Activated gamma-delta T cell (primary cell): ENCODE data around the gene BOLL.
"Not testable (repeated sequence)": the region's sequence is repeated elsewhere in the genome, so short reads cannot be mapped to it uniquely, and the experiment has no call there.

Source experiments
- DNase-seq: peaks from one replicate; lab custom pipeline; 2025; lab: John Stamatoyannopoulos, UW

The BOLL gene

GRCh38 chr2:197798187-197798586, 13.1 kb upstream of the BOLL start:
- DNase-seq = no peak

GRCh38 chr2:197795277-197795676, 10.2 kb upstream of the BOLL start:
- DNase-seq = no peak

- no peak for DNase-seq
These were observed 8.3 kb upstream of the BOLL start for GRCh38 chr2:197793456-197793855.

DNA sequence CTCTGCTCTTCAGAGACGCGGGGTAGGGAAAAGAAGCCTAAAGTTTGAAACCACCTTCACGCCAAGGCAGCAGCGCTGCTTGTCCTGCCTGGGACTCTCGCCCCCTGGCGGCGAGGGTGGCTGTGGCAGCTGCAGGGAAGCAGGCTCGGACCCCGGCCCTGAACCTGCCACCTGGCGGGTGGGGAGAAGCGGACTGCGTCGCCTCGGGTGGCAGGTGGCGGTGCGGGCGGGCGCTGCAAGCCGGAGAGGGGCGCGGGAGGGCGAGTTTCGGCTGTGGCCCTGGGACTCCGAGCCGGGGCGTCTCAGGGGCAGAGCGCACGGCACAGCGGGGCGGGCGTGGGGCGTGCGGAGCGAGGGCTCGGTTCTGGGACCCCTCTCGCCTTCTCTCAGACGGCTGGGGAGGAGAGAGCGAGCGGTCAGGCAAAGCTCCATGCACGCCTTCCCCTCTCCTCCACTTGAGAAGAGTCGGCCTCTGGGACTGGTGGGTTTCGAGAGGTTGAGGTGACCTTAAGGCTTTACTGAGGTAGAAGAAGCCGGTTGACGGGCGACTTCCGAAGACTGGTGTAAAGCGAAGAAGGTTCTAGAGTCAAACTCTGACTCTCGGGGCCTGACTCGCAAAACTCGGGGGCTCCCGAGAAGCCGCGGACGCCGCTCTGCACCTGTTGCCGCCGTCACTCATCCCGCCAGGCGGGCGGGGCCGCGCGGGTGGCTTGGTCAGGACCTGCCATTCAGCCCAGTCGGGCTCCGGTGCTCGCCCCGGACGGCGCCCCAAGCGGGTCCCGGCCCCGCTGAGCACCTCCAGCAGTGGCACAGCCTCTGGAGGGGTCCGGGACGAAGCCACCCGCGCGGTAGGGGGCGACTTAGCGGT, 1.1 kb upstream of the BOLL start:
- peak; percentile 21 for DNase-seq

- DNase-seq = no peak
These were observed 3.0 kb downstream of the BOLL start for GRCh38 chr2:197782126-197782525.

DNA sequence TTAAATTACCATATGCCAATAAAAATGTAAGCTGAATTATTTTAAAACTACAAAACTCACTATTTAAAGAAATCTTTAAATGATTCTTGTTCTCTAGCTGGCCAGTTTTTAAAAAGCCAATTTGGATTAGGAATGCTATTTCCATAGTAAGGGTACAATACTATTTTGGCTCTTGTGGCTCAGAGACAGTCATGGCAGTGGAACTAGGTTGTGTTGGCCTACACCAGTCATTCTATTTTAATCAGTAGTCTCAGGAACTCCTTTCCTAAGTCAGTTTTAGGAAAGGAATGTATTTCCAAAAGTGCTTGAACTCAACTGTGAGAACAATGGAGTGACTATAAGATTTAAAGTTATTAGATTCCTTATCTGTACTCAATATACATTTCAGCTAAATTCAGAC, 5.9 kb downstream of the BOLL start:
- DNase-seq = no peak

- no peak for DNase-seq
These were observed 7.2 kb downstream of the BOLL start for GRCh38 chr2:197777823-197778407.

DNA sequence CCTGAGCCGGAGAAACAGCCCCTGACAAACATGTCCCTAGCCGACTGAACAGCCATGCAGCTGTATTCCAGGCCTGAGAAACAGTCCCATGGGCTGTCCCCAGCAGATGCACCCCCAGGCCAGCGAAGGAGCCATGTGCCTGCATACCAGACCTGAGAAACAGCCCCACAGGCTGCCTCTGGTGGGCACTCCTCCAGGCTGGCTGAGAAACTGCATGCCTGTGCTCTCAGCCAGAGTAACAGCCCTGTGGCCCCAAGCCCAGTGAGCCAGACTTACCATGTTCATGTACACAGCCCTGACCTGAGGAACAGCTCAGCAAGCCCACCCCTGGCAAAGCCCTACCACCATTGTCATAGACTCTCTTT, 24.8 kb downstream of the BOLL start:
- no peak for DNase-seq

GRCh38 chr2:197759625-197760292, 25.4 kb downstream of the BOLL start:
- no peak for DNase-seq

DNA sequence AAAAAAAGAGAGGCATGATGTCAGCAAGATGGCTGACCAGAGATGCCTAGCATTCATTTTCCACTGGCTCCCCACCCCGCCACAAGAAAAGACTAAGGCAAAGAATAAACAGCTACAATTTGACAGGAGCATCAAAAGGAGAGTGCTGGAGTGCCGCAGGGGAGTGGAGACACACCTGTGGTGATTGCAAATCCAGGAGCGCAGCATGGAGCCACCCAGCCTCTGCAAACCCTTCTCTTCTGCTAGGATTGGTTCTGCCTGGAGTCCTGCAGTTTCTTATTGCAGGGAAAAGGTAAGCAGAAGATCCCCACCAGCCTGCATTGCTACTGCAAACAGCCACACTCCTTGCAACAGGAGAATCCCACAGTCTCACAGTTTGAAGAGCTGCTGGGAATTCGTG, 26.1 kb downstream of the BOLL start:
- no peak for DNase-seq

DNA sequence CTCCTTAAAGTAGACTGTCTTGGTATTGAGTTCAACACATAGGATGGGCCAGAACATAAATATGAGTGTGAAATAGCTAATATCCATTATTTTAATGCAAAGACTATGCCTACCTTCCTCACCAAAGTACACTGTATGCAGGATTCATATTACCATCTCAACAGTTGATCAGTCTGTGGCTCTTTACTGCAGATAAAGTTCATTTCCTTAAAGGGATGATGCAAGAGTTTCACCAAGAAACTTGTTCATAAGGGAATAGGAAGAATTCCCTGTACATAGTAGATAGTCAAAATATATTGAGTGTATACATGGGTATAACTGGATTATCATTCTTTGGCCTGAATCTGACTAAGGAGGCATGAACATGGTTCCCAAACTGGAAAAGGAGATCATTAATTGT, 44.9 kb downstream of the BOLL start:
- no peak for DNase-seq

- not testable (repeated sequence) for DNase-seq
These were observed 56.3 kb downstream of the BOLL start for GRCh38 chr2:197728555-197729544.

DNA sequence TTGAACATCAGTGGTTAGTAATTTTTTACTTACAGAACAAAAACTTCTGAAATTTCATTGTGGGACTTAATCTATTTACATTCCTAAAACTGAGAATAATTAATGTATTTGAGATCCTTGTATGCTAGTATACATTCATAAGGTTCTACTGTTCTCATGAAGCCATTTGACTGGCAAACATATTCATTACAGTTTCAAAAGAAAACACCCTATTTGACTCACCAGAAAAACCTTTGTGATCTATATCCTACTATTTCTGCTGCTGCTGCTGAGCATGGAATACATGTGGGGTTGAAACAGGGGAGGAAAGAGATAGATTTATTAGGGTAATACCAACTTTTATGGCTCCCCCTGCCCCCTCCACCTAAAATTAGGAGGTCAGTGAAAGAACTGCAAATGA, 58.1 kb downstream of the BOLL start:
- DNase-seq = no peak

DNA sequence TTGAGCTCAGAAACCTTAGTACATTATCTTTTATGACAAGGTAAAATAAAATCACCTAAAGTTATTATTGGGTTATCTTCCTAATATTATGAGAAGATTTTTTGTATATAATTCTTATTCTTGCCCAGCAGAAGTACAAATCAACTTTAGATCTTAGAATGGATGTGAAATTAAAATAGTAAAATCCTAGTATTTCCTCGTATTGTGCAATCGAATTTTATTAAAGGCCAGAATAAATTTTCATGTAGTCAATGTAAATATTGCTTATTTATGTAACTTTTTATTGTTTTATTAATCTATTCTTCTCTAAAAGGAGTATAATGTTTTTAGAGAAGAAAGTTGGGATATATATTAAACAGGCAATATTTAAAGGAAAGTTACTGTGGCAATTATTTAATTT, 67.3 kb downstream of the BOLL start:
- no peak for DNase-seq

- DNase-seq = no peak
These were observed 71.8 kb downstream of the BOLL start for GRCh38 chr2:197713271-197713670.

DNA sequence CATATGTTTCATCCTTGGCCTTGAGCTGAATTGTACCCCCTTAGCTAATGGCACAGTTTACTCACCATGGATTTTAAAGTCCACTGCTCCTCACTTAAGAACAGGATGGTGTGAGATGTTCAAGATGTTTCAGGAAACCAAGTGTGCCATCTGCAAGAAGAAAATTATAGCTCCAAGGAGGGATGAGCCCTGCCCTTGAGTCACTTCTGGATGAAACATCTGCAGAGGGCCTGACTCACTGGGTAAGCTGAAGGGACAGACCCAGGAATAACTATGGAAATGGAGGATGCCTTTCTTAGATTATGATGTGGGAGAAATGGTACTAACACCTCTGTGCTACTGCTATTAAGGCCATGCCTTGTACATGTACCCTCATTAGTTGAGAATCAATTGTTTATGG, 73.5 kb downstream of the BOLL start:
- DNase-seq = no peak

- DNase-seq = no peak
These were observed 74.6 kb downstream of the BOLL start for GRCh38 chr2:197710424-197711042.

GRCh38 chr2:197709140-197709539, 76.0 kb downstream of the BOLL start:
- not testable (repeated sequence) for DNase-seq

DNA sequence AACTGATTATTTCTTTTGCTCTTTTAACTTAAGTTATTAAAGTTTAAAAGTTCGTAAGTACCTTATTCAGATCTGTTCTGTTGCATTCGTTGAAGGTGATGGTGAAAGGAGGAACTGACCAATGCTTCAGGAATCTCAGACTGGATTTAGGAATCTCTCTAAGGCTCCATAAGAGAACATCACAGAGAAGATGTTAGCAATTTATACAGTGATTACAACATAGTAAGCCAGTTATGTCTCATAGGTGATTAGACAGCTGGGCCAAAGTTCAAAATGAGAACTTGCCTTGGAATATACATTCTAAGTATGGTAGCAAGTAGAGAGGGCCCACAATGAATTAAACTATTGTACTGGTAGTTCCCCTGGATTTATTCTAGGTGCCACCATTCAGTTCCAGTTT, 76.8 kb downstream of the BOLL start:
- DNase-seq = no peak

DNA sequence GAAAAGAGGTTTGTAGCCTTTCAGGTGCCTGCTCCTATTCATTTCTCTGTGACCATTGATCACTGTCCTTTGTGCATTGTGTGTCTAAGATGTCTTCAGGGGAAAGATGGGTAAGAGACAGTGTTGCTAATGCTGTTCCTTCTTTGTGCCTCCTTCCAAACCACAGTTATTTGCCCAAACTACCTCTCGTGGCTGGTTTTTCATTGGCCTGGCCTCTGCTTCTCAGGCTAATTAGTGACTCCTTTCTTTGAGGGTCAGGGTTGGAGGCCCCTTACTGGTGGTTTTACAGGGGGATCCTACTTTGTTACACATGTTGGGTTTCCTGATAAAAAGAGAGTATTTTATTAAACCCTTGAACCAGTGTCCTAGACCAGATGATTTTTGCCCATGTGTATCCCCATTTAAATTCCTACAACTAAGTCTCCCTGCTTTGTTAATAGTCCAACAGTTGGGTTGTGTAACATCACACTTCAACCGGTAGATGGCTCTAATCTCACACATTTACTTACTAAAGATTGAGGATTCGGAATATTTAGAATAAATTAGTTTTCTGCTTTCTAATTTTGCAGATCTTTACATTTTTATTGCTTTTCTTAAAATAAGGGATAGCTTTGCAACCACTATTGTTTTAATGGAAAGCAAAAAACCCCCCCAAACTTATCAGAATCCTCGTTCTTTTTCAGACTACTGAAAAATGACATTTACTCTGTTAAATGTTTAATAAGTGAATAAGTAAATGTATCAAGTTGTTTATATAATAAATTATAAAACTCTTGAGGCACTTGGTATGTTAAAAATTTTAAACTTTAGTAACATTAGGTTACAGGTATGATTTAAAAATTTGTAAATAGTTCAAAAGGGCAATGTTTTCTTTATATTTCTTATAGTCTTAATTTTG, 77.6 kb downstream of the BOLL start:
- DNase-seq = no peak
